ENCODE measurements around the gene MAST2.

The MAST2 gene

GRCh38 chr1:46076343-46076742, 272.9 kb downstream of the MAST2 start:
- DNase-seq = no peak

GRCh38 chr1:46077644-46078043, 274.2 kb downstream of the MAST2 start:
- no peak for DNase-seq

GRCh38 chr1:46080257-46080656, 276.8 kb downstream of the MAST2 start:
- DNase-seq = no peak

- DNase-seq = no peak
These were observed 277.8 kb downstream of the MAST2 start for GRCh38 chr1:46081206-46081605.

- no peak for DNase-seq
These were observed 278.2 kb downstream of the MAST2 start for GRCh38 chr1:46081619-46082018.

GRCh38 chr1:46083579-46083978, 280.2 kb downstream of the MAST2 start:
- no peak for DNase-seq

GRCh38 chr1:46084553-46085451, 281.4 kb downstream of the MAST2 start:
- DNase-seq = no peak

Measured in CD4-positive, alpha-beta T cell treated with Interleukin-4 for 4 hours (primary cell).